Suppressor macrophage treated with lipopolysaccharide for 4 hours (primary cell): ENCODE results near the gene RFX8.
A peak's percentile ranks its signal among the peaks of the same experiment; 100 is the strongest.
"Not testable (repeated sequence)": the region's sequence is repeated elsewhere in the genome, so short reads cannot be mapped to it uniquely, and the experiment has no call there.

Source experiments
- DNase-seq: peaks from one replicate; pipeline ENCODE4 v3.0.0-alpha.2; 2020

The RFX8 gene

DNA sequence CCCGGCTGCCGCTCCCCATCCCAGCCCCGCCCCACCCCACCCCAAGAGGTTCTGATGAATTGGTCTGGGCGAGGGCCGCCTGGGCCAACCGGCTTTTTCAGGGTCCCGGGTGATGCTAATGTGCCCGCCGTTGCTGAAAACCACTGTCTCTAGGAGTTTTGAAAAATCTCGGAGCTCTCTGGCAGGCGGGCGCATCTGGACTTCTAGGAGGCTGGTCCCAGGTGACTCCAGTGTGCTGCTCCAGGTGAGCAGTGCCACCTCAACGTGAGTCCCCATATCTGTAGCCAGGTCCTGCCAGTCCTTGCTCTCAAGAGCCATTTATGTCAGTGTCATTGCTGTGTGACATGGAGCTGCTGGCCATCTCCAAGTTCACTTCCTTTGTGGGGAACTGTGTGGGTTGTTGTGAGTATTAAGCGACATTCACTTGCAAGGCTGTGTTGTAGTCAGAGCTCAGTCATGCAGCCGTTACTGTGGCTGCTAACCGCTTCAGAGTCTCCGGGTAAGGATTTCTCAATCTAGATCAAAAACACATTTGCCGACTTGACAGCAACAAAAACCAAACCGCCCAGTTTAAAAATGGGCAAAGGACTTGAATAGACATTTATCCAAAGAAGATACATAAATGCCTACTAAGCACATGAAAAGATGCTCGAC is at the start of gene RFX8:
Gene RFX8, minus strand, starts transcription at position 382 of the 654 bp plus-strand sequence. CDS start 8,264 bp downstream, outside the sequence.
- peak; percentile 94 for DNase-seq

DNA sequence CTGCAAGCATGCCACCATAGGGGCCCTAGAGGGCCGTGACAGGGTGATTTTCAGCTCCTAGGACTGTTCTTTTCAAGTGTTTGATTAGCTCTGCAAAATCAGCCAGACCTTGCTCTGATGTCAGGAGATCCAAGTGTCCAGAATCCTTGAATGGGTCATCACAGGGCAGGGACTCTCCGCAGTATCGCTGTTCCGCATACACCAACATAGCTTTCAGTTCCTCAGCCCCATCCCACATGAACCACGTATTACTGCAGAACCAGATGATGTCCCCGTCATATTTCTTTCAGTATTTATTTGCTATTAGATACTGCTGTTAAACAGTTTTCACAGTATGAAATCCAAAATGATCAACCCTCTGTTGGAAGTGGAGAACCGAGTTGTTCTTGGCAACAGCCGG is 46.6 kb upstream of the RFX8 start:
- DNase-seq, result peak; percentile 94

DNA sequence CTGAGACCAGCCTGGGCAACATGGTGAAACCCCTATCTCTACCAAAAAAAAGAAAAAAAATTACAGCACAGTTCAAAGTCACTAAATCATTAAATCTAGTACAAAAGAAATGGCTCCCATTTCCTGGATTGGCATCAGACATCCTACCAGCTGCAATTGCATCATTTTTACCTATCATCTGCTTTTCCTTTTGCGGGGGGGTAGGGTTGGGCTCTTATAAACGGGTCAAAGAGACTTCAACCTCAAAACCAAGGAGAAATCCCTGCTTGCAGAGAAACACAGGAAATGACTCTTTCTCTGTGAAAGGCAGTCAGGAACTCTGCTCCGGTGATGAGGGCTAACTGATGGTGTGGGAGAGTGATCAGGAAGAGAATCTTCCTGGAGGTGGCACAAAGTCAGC is 45.3 kb upstream of the RFX8 start:
- no peak for DNase-seq

DNA sequence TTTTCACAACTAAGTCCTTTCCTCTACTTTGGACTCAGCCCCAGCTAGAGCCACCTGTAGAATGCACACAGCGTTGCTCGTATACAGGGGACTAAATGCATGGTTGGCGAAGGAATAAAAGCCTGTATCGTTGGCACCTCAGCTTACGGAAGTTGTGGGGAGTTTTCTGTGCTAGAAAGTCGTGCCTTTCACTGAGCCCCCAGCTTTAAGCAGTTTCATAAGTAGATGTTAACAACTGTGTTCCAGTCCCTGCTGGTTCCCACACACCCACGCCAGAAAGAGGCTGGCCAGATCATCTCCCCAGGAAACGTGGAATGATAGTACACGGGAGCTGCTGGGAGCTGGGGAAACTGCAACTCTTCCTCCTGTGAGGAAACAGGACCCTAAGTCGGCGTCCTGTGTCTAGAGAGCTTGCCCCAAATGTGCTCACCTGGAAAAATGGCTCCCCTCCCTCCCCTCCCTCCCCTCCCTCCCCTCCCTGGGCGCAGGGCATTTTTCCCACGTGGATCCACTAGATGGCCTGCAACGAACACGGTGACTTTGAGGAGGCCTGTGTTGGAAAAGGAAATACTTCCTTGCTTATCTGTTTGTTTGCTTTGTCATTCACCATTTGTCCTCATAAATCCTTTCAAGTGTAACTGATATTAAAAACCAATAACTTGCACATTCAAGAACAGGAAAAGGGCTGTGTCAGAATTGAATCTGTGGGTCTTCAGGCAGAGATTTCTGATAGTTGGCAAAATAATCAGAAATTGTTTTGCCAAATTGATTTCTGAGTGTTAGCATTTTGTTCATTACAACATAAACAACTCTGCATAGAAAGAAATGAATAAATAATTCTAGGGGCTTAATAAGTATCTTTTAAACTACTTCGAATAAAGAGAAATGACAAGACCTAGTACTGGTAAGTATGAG is 43.9 kb upstream of the RFX8 start:
- DNase-seq, result no peak

DNA sequence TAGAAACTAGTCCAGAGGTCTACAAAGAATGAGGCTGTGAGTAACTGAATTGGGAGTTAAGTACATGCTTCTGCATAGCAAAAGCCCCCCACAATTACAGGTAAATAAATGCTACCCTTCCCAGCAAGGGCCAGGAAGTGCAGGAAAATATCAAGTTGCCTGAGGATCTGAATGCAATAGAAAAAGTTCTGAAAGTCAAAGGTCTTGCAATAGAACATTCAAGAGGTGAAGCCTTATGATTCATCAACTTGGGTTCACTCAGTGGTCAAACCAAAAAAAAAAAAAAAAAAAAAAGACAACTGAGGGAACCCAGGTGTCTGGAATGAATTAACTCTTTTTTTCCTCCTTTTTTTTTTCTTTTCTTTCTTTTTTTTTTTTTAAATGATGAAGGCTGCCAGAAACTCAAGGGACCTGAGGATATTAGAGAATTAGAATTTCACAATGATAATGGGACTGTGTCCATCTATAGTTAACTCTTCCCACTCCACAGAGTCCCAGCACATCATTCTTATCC is 42.9 kb upstream of the RFX8 start:
- no peak for DNase-seq

DNA sequence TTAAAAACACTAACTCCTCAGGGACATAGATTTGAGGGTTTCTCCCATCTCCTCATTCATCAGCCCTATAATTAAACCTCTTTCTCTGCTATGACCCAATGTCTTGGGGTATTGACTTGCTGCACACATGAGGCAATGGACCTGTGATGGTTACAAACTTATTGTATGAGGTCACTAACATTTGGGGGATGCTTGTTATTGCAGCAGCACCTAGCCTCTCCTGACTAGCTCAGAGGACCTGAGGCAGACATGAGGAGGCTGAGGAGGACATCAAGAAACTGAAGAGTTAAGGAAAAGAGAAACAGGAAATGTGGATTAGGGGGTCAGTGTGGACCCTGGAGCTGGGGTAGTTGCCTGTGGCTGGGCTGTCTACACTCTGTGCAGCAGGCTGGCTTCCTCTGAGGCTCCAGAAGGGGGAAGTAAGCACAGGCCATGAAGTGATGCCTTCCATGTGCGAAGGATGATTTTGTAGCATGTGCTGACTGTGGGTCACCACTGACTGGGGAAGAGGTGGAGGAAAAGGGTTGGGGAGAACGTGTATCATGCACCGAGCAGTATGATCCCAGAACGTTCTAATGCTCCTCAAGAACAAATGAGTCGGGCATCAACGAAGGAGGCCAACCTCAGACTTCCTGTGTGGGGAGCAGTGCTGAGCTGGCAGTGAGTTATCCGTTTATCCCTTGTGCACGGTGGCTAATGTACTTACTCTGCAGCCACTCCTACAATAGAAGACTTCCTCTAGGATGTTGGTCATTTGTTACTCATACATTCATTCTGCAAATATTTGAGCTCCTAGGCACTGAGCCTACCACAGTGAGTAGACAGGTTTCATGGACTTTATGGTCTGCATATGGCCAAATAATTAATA is 42.1 kb upstream of the RFX8 start:
- peak; percentile 88 for DNase-seq

DNA sequence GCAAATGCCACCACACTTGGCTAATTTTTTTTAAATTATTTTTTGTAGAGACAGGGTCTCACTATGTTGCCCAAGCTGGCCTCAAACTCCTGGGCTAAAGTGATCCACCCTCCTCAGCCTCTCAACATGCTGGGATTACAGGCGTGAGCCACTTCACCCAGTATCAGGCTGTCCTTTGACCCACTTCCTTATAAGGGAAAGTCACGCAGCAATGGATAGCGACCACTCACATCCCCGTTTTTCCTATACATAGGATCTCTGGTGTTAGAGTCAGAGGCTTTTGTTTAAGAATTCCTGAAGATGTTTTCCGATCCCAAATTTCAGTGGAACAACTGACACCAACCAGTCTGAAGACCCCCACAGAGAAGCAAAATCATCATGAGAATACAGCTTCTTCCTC is 41.4 kb upstream of the RFX8 start:
- no peak for DNase-seq

DNA sequence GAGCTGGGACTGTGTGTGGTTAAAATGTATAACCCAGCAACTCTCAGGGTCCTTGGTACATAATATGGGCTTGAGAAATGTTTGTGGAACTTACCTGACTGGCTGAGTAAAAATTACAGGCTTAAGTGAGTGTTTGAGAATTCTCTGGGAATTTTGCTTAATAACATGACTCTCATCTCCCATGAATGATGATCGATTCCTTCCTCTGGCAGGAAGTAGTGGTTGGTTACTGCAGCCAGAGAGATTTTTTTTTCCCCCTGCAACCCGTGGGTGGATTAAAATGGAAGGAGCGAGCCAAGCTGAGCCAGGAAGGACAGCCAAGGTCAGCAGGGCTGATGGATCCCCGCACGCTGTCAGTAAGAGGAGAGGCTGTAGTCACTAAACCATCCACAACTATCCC is 40.6 kb upstream of the RFX8 start:
- no peak for DNase-seq

DNA sequence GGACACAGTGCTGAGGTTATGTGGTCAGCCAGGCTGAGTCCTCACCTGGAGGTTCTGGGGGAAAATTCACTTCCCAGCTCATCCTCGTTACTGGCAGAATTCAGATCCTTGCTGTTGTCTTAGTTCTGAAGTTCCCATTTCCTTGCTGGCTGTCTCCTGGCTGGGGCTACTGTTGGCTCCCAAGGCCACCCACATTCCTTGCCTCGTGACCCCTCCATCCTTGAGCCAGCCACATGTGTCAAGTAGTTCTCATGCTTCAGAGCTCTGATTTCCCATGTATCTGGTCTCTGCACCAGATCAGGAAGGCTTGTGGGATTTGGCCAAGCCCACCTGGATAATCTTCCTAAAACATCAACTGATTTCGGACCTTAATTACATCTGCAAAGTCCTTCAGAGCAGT is 38.1 kb upstream of the RFX8 start:
- DNase-seq, result no peak

DNA sequence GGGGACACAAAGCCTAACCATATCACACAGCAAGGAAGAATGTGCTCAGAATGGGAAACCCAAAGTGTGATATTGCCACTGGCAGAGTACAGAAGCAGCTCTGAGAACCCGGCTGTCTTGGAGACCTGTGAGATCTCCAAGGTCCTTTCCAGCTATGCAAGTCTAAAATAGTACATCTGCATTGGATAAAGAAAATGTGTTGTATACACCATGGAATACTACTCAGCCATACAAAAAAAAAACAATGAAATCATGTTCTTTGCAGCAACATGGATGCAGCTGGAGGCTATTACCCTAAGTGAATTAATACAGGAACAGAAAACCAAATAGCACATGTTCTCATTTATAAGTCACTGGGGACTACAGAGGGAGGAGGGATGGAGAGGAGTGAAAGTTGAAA is 36.5 kb upstream of the RFX8 start:
- DNase-seq, result no peak

DNA sequence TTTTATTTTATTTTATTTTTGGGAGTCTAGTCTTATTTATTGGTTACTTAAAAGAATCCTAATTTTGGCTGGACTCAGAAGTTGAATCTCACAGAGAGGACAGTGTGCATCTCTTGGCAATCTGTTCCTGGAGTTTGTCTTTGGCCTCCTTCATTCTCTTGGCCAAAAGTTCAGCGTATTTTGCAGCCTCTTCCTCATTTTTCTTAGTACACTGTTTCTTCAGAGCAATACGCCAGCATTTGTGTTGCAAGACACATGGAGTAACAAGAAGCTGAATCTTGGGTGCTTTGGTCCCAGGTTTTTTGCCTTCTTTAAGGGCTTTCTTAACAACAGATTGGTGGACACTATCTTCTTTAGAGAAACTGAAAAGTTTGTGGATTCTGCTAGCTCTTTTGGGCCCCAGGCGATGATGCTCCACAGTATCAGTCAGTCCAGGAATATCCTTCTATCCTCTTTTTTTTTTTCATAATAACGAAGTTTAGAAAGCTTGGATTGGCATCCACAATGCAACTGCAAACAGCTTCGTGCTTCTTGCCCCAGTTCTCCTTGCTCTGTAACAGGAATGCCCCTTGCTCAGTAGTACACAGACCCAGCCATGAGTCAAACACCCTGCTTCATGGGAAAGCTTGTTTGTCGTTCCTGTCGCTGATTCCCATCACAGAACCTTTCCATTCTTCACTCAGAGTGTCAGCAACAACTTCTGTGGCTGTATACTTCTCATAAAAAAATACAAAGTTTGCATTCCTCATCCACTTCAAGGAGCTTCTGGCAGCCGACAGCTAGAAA is 34.8 kb upstream of the RFX8 start:
- DNase-seq, result peak; percentile 79

DNA sequence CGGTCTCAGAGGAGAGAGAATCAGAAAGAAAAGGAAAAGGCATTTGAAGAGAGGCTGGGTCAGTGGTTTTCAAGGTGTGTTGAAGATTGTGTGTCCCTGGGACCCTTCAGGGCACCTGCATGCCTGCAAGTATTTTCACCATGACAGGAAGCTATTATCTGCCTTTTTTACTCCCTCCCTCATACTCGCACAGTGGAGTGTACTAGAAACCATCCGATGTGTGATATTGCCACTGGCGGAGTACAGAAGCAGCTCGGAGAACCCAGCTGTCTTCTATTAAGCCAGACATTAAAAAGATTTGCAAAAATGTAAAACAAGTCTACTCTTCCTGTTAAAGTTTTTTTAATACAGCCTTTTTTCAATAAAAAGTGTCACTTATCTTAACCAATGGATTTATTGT is 33.7 kb upstream of the RFX8 start:
- no peak for DNase-seq

DNA sequence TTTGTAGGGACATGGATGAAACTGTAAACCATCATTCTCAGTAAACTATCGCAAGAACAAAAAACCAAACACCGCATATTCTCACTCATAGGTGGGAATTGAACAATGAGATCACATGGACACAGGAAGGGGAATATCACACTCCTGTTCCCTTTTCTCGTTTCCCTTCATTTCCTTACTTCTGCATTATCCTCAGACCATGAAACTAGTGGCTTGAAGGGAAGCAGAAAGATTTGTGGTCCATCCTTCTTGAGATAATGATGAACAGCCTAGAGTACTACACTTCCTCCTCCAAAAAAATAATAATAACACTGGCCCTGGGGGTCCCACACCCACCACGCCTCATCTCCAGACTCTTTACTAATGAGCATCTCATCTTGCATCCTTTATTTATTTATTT is 30.4 kb upstream of the RFX8 start:
- not testable (repeated sequence) for DNase-seq

DNA sequence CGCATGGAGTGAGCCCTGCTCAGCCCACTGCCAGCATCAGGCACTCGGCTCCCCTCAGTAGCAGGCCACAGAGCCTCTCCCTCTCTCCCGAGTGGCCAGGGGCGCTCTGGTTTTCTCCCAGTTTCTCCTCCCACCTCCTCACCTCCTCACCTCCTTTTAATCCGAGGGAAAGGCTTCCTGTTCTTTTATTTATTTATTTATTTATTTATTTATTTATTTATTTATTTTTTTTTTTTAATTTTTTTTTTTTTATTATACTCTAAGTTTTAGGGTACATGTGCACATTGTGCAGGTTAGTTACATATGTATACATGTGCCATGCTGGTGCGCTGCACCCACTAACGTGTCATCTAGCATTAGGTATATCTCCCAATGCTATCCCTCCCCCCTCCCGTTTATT is 29.8 kb upstream of the RFX8 start:
- DNase-seq, result not testable (repeated sequence)

DNA sequence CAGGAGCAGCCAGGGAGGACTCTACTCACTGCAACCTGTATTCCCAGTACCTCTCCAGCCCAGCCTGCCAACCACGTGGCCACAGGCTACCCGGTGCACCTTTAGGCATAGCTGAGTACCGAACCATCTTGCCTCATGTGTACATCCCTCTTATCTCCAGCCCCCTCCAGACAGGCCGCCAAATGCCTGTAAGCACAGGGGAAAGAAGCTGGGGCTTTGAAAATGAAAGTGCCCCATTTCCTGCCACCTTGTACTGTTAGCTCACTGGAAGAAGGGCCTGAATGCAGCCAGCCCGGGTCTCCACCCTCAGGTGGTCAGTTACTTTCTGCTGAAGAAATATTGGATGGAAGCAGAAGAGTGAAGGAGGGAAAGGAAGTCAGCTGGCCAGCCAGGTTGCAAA is 27.2 kb upstream of the RFX8 start:
- DNase-seq, result no peak

DNA sequence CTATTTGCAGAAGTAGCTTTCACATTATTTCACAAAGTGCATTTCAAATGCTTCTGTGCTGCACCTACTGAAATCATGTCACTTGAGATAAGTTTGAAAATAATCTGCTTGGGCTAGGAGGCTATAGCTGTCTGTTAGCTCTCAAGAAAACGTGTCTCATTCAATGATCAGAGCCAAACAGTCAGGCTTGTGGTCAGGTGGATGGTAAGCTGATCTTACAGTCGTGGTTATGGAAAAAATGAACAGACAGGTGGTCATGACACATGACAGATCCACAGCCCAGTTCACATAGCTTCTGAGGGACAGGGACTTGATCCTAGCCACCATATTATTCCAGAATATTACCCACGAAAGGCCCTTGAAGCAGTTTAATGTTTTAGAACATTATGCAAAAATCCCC is 26.5 kb upstream of the RFX8 start:
- DNase-seq, result no peak

DNA sequence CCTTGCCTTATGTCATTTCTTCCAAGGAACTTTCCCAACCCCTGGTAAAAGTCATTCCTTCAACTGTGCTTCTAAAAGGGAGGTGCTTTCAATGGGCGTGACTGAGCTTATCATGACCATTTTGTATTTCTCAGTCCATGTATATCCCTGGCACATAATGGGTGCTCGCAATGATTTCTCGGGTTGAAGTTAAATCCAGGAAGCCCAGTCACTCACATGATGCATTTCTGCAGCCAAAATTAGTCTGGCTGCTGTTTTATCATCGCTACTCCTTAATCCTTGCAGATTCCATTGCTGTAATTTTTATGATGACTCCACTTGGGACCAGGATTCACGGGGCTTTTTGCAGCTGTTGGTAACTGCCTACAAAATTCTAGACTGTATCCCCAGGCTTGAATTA is 25.9 kb upstream of the RFX8 start:
- no peak for DNase-seq

DNA sequence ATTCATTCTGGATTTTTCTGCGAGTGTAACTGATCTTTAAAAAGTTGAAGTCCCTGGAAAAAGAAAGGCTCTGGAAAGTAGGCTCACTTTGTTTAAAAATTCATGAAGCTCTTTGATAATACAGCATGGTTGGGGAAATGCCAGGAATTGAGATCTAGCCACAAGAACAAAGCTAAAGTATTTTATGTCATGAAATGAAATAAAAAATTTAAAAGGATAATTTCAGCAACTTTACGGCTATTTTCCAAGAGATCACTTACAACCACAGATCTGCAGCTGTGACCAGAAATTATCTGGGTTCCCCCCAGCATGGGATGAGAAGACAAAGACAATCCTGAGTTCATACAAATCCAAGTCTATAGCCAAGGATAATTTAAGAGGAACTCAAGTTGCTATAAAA is 25.3 kb upstream of the RFX8 start:
- no peak for DNase-seq

DNA sequence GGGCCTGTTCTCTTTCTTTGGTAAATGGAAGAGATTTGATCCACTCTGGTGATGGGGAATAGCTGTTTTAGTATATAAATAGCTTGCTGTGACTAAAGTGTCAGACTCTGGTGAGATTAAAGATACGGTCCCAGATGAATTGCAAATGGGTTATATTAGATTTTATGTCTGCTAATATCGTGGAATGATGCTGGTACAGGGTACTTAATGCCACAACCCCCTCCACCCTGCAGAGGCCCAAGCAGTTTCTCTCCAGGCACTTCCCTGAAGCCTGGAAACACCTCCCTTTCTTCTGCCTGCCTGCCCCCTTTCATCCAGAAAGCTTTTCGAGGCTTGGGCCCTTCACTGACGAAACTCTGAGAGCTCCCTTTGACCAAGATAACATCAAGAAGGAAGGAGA is 21.4 kb upstream of the RFX8 start:
- no peak for DNase-seq

DNA sequence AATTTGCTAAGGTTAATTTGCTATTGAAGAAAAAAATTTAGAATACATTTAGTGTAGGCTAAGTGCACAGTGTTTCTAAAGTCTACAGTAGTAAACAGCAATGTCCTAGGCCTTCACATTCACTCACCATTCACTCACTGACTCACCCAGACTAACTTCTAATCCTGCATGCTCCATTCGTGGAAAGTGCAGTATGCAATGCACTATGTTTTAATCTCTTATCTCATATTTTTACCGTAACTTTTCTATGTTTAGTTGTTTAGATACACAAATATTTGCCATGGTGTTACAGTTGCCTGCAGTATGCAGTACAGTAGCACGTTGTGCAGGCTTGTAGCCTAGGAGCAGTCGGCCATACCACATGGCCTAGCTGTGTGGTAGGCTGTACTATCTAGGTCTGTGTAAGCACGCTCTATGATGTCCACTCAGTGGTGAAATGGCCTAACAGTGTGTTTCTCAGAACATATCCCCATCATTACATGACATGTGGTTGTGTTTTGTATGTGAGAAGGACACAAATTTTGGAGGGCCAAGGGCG is 18.1 kb upstream of the RFX8 start:
- no peak for DNase-seq

DNA sequence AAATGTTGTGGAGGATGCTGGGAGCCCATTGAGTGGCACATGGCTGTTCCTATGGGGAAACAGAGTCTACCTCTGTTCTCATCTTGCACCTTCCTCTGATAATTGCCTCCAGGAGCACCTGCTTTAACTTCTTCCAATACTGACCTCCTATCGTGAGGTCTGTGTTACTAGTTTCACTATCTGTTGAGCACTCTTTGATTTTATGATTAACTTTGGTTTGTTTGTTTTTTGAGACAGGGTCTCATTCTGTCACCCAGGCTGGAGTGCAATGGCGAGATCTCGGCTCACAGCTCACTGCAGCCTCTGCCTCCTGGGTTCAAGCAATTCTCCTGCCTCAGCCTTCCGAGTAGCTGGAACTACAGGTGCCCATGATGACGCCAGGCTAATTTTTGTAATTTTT is 12.1 kb upstream of the RFX8 start:
- DNase-seq, result no peak

DNA sequence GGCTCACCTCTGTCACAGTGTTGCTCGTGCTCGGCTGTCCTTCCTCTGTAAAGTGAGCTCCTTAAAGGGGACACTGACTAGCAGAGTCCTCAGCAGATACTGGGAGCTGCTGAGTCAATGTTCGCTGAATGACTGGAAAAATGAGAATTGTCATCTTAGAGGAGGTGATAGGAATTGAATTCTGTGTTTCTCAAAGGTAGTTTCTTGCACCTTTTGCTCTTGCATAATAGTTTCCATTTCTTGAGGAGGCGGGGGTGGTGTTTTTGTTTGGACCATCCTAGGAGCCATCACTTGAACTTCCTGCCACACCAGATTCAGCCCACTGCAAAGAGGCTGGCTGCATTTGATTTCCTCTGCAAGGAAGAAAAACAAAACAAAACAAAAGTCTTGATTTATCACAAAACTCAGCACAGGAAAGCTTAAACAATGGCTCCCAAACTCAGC is 11.4 kb upstream of the RFX8 start:
- no peak for DNase-seq
